Measurements from ENCODE around the gene CYLD. TPM values are rescaled to one million over a fixed set of nuclear protein-coding genes. Genes with fewer than 3 reads are reported as not detected.

The CYLD gene
- total RNA-seq, 2 donors from 2014 or later, result 20.0 to 21.2 TPM

DNA sequence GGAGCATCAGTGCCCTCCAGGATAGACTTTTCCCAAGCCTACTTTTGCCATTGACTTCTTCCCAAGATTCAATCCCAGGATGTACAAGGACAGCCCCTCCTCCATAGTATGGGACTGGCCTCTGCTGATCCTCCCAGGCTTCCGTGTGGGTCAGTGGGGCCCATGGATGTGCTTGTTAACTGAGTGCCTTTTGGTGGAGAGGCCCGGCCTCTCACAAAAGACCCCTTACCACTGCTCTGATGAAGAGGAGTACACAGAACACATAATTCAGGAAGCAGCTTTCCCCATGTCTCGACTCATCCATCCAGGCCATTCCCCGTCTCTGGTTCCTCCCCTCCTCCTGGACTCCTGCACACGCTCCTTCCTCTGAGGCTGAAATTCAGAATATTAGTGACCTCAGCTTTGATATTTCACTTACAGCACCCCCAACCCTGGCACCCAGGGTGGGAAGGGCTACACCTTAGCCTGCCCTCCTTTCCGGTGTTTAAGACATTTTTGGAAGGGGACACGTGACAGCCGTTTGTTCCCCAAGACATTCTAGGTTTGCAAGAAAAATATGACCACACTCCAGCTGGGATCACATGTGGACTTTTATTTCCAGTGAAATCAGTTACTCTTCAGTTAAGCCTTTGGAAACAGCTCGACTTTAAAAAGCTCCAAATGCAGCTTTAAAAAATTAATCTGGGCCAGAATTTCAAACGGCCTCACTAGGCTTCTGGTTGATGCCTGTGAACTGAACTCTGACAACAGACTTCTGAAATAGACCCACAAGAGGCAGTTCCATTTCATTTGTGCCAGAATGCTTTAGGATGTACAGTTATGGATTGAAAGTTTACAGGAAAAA, 9.7 kb upstream of the CYLD start:
- TF ChIP-seq, protein P1, sequence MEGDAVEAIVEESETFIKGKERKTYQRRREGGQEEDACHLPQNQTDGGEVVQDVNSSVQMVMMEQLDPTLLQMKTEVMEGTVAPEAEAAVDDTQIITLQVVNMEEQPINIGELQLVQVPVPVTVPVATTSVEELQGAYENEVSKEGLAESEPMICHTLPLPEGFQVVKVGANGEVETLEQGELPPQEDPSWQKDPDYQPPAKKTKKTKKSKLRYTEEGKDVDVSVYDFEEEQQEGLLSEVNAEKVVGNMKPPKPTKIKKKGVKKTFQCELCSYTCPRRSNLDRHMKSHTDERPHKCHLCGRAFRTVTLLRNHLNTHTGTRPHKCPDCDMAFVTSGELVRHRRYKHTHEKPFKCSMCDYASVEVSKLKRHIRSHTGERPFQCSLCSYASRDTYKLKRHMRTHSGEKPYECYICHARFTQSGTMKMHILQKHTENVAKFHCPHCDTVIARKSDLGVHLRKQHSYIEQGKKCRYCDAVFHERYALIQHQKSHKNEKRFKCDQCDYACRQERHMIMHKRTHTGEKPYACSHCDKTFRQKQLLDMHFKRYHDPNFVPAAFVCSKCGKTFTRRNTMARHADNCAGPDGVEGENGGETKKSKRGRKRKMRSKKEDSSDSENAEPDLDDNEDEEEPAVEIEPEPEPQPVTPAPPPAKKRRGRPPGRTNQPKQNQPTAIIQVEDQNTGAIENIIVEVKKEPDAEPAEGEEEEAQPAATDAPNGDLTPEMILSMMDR (IDR thresholded peaks at IDR 0.05), result no peak
- Histone ChIP-seq H3K9me3 (no peaks in the 10 kb centered on the region), H3K4me3 (no peak overlapping the region), H3K4me1 (no peaks in the 10 kb centered on the region), H3K27ac (no peak overlapping the region), H3K27me3 (no peaks in the 10 kb centered on the region), H3K36me3 (no peaks in the 10 kb centered on the region)
- no peak for DNase-seq (ENCODE audit: low spot score)

DNA sequence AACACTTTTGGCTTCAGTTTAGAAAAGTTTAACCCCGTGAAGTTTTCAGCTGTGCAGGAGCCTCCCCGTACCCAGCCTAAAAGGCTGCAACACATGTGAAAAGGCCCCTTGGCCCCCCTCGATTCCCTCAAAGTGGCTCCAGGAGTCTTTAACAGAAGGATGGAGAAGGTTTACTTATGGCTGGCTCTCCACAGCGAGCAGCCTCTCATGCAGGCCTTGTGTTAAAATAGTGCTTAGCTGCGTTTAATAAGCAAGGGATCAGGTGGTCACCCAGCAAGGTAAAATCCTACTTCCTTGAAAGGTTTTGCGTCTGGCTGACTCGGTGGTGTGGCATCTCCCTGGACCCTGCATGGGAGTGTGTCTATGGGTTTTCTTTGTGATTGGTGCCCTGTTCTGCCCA, 8.4 kb upstream of the CYLD start:
- Histone ChIP-seq H3K4me1 (no peaks in the 10 kb centered on the region), H3K9me3 (no peaks in the 10 kb centered on the region), H3K36me3 (no peaks in the 10 kb centered on the region), H3K4me3 (no peak overlapping the region), H3K27me3 (no peaks in the 10 kb centered on the region), H3K27ac (no peak overlapping the region)
- DNase-seq (ENCODE audit: low spot score), result no peak
- TF ChIP-seq, protein P1 (IDR thresholded peaks at IDR 0.05), result no peak

DNA sequence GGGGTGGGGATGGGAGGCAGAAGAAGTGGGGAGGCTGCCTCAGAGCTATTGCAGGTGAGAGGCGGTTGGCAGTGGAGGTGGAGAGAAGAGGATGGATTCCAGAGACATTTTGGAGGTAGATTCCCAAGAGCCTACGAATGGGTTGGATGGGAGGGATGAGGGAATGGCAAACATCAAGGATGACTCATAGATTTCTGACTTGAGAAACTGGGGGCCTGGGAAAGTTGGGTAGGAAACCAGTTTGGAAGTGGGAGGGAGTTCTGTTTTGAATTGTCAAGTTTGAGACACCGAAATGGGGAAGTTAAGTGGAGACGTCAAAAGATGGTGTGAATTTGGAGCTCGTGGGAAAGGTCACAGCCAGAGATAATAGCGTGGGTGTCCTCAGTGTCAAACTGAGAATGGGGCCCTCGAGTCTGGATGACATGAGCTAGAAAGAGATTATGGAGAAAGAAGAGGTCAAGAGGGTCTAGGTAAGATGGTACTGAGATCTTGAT, 6.2 kb upstream of the CYLD start:
- Histone ChIP-seq H3K27ac (no peak overlapping the region), H3K4me1 (no peaks in the 10 kb centered on the region), H3K36me3 (no peaks in the 10 kb centered on the region), H3K27me3 (no peaks in the 10 kb centered on the region), H3K9me3 (no peaks in the 10 kb centered on the region), H3K4me3 (no peak overlapping the region)
- DNase-seq (ENCODE audit: low spot score), result no peak
- TF ChIP-seq, protein P1 (IDR thresholded peaks at IDR 0.05), result no peak

DNA sequence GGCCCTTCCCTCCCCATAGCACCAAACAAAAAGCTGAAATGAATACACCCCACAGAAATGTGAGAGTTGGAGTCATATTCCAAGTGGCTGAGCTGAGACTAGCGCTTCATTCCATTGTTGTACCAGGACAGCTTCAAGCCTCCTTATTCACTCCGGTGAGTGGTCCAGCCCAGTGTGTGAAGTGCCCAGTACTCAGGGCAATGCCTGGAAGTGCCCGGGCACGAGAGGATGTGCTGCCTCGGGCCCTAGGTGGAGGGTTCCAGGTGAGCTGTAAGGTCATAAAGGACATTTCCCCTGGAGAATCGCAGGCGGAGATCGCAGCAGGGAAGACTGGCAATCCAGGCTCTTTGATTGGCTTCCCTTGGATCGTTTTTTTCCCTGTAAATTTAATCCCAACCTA, 5.4 kb upstream of the CYLD start:
- H3K27ac ChIP-seq, result no peak overlapping the region
- TF ChIP-seq, protein P1 (IDR thresholded peaks at IDR 0.05), result no peak
- no peak overlapping the region for H3K4me3 ChIP-seq
- H3K27me3 ChIP-seq, result no peaks in the 10 kb centered on the region
- H3K36me3 ChIP-seq, result no peaks in the 10 kb centered on the region
- DNase-seq (ENCODE audit: low spot score), result no peak
- peaks cover 0 to 6% of the 10 kb centered on the region in 2 donors for H3K4me1 ChIP-seq
- no peaks in the 10 kb centered on the region for H3K9me3 ChIP-seq

DNA sequence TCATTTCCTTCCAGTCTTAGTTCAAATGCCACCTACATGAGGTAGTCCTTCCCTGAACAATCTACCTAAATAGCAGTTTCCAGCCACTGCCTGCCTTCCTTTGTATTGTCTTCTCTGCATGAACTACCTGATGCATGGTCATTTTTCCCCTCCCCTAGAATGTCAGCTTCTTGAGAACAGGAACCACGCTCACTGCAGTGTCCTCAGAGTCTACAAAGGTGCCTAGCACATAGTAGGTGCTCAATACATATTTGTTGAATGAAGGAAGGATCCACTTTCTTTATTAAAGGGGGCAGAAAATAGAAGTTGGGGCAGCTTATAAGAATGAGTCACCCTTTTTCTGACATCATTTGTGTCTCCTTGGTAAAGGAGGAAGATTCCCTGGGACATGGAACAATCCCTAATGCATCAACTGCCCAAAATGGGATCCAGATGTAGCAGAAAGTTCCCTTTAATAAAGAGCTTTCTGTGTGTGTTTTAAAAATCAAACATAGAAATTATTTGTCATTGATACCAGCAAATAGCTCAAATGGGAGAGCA, 4.4 kb upstream of the CYLD start:
- no peaks in the 10 kb centered on the region for H3K27me3 ChIP-seq
- H3K9me3 ChIP-seq, result no peaks in the 10 kb centered on the region
- DNase-seq (ENCODE audit: low spot score), result no peak
- H3K36me3 ChIP-seq, result no peaks in the 10 kb centered on the region
- TF ChIP-seq, protein P1 (IDR thresholded peaks at IDR 0.05), result no peak
- no peak overlapping the region for H3K4me3 ChIP-seq
- peaks cover 0 to 6% of the 10 kb centered on the region in 2 donors for H3K4me1 ChIP-seq
- no peak overlapping the region for H3K27ac ChIP-seq

Data from right atrium auricular region (tissue), 2 donors.